ENCODE results near the gene WDFY2. TPM values are rescaled to one million over a fixed set of nuclear protein-coding genes. Genes with fewer than 3 reads are reported as not detected.

The WDFY2 gene
- total and polyA plus RNA-seq, 2 of the 13 experiments (the other 11 are each of a cell fraction or from before 2014, with no cell fraction given) = 22.6 to 27.0 TPM

GRCh38 chr13:51583875-51584730, at the start of gene WDFY2 (continued):
- TF ChIP-seq PREB (CRISPR knock-in tag; IDR thresholded peaks at IDR 0.05) = no peak
- peak; percentile 46; the same call in 1 of the 2 replicates for TF ChIP-seq RAD21 (CRISPR knock-in tag; IDR thresholded peaks at IDR 0.05)
- no peak; the same call in 1 of the 2 replicates for TF ChIP-seq ZBTB38 (CRISPR knock-in tag; IDR thresholded peaks at IDR 0.05)
- TF ChIP-seq ZMAT3 (CRISPR knock-in tag; conservative IDR thresholded peaks at IDR 0.05) = no peak
- no peak for TF ChIP-seq ATRX (CRISPR knock-in tag; IDR thresholded peaks at IDR 0.05; ENCODE audit: borderline replicate concordance)
- TF ChIP-seq SNAI1 (CRISPR knock-in tag; IDR thresholded peaks at IDR 0.05; ENCODE audit: borderline replicate concordance) = no peak
- peak; percentile 73; the same call in 1 of the 2 replicates for TF ChIP-seq ERF (CRISPR knock-in tag; IDR thresholded peaks at IDR 0.05)
- peak; percentile 55; the same call in 1 of the 2 replicates for TF ChIP-seq SOX5 (CRISPR knock-in tag; IDR thresholded peaks at IDR 0.05; ENCODE audit: borderline replicate concordance)
- TF ChIP-seq ZNF772 (CRISPR knock-in tag; IDR thresholded peaks at IDR 0.05) = peak; percentile 71; the same call in 1 of the 2 replicates
- TF ChIP-seq BHLHE40 (IDR thresholded peaks at IDR 0.05; ENCODE audit: low read length) = no peak
- peak; percentile 55; the same call in 1 of the 2 replicates for TF ChIP-seq ZBTB44 (CRISPR knock-in tag; IDR thresholded peaks at IDR 0.05)
- peak; percentile 85 for TF ChIP-seq SP4 (CRISPR knock-in tag; IDR thresholded peaks at IDR 0.05)
- TF ChIP-seq ZNF552 (CRISPR knock-in tag; IDR thresholded peaks at IDR 0.05; ENCODE audit: borderline replicate concordance) = no peak; the same call in 1 of the 2 replicates
- TF ChIP-seq MYPOP (CRISPR knock-in tag; IDR thresholded peaks at IDR 0.05) = no peak; the same call in 1 of the 2 replicates
- no peak for TF ChIP-seq RERE (CRISPR knock-in tag; IDR thresholded peaks at IDR 0.05; ENCODE audit: low read depth)
- no peak for TF ChIP-seq ZNF546 (CRISPR knock-in tag; conservative IDR thresholded peaks at IDR 0.05)
- peak; percentile 17 for TF ChIP-seq RARA (CRISPR knock-in tag; IDR thresholded peaks at IDR 0.05)
- TF ChIP-seq FOXO1 (CRISPR knock-in tag; IDR thresholded peaks at IDR 0.05) = peak; percentile 54
- TF ChIP-seq ZNF326 (CRISPR knock-in tag; IDR thresholded peaks at IDR 0.05; ENCODE audit: borderline replicate concordance) = no peak
- 0 out of 2 replicates have a peak, but pooled peaks have one; percentile 25 for TF ChIP-seq ZFP1 (CRISPR knock-in tag; IDR thresholded peaks at IDR 0.05)
- no peak for TF ChIP-seq ZNF180 (CRISPR knock-in tag; IDR thresholded peaks at IDR 0.05; ENCODE audit: borderline replicate concordance, low read depth)

Data from HepG2 (cell line).